ENCODE measurements around the gene WDR27. TPM values are rescaled to one million over a fixed set of nuclear protein-coding genes. Genes with fewer than 3 reads are reported as not detected.
"Not testable (repeated sequence)": the region's sequence is repeated elsewhere in the genome, so short reads cannot be mapped to it uniquely, and the experiment has no call there.

The WDR27 gene
- total RNA-seq, 1 donor from 2014 or later: 16.8 TPM

- no peak overlapping the region for H3K4me3 ChIP-seq (ENCODE audit: low read depth, low read length)
- no peak for DNase-seq (ENCODE audit: low read depth)
- FAIRE-seq: no peak
- H3K27me3 ChIP-seq (ENCODE audit: control insufficient read depth, insufficient read depth, low read length): no peaks in the 10 kb centered on the region
- no peak for TF ChIP-seq CTCF (IDR thresholded peaks at IDR 0.05; ENCODE audit: insufficient read depth, low read length, severe bottlenecking)
- H3K36me3 ChIP-seq (ENCODE audit: control insufficient read depth, insufficient read depth, low read length): no peaks in the 10 kb centered on the region
Observed at GRCh38 chr6:169617562-169617961, 84.3 kb downstream of the WDR27 start.

GRCh38 chr6:169608609-169609008 is 93.2 kb downstream of the WDR27 start:
- H3K36me3 ChIP-seq (ENCODE audit: control insufficient read depth, insufficient read depth, low read length); H3K27me3 ChIP-seq (ENCODE audit: control insufficient read depth, insufficient read depth, low read length); FAIRE-seq; H3K4me3 ChIP-seq (ENCODE audit: low read depth, low read length); DNase-seq (ENCODE audit: low read depth): not testable (repeated sequence)

- Histone ChIP-seq H3K27me3 (ENCODE audit: control insufficient read depth, insufficient read depth, low read length) (no peaks in the 10 kb centered on the region), H3K4me3 (ENCODE audit: low read depth, low read length) (no peak overlapping the region), H3K36me3 (ENCODE audit: control insufficient read depth, insufficient read depth, low read length) (no peaks in the 10 kb centered on the region)
- no peak for DNase-seq (ENCODE audit: low read depth)
- FAIRE-seq: no peak
- no peak for TF ChIP-seq CTCF (IDR thresholded peaks at IDR 0.05; ENCODE audit: insufficient read depth, low read length, severe bottlenecking)
Observed at GRCh38 chr6:169604076-169604475, 97.8 kb downstream of the WDR27 start.

GRCh38 chr6:169601129-169601528 is 100.7 kb downstream of the WDR27 start:
- H3K27me3 ChIP-seq (ENCODE audit: control insufficient read depth, insufficient read depth, low read length); H3K4me3 ChIP-seq (ENCODE audit: low read depth, low read length); FAIRE-seq; H3K36me3 ChIP-seq (ENCODE audit: control insufficient read depth, insufficient read depth, low read length); DNase-seq (ENCODE audit: low read depth): not testable (repeated sequence)

GRCh38 chr6:169592558-169592957 is 109.3 kb downstream of the WDR27 start:
- Histone ChIP-seq H3K36me3 (ENCODE audit: control insufficient read depth, insufficient read depth, low read length) (no peaks in the 10 kb centered on the region), H3K4me3 (ENCODE audit: low read depth, low read length) (no peak overlapping the region), H3K27me3 (ENCODE audit: control insufficient read depth, insufficient read depth, low read length) (no peaks in the 10 kb centered on the region)
- FAIRE-seq: no peak
- peak; percentile 29 for DNase-seq (ENCODE audit: low read depth)
- no peak for TF ChIP-seq CTCF (IDR thresholded peaks at IDR 0.05; ENCODE audit: insufficient read depth, low read length, severe bottlenecking)

GRCh38 chr6:169591616-169592015 is 110.2 kb downstream of the WDR27 start:
- Histone ChIP-seq H3K27me3 (ENCODE audit: control insufficient read depth, insufficient read depth, low read length) (no peaks in the 10 kb centered on the region), H3K4me3 (ENCODE audit: low read depth, low read length) (no peak overlapping the region), H3K36me3 (ENCODE audit: control insufficient read depth, insufficient read depth, low read length) (no peaks in the 10 kb centered on the region)
- no peak for TF ChIP-seq CTCF (IDR thresholded peaks at IDR 0.05; ENCODE audit: insufficient read depth, low read length, severe bottlenecking)
- no peak for FAIRE-seq
- no peak for DNase-seq (ENCODE audit: low read depth)

- TF ChIP-seq CTCF (IDR thresholded peaks at IDR 0.05; ENCODE audit: insufficient read depth, low read length, severe bottlenecking): no peak
- no peaks in the 10 kb centered on the region for H3K36me3 ChIP-seq (ENCODE audit: control insufficient read depth, insufficient read depth, low read length)
Observed at GRCh38 chr6:169590376-169590939, 111.4 kb downstream of the WDR27 start.

More at GRCh38 chr6:169590376-169590939, 111.4 kb downstream of the WDR27 start:
- H3K27me3 ChIP-seq (ENCODE audit: control insufficient read depth, insufficient read depth, low read length): no peaks in the 10 kb centered on the region
- FAIRE-seq: no peak
- H3K4me3 ChIP-seq (ENCODE audit: low read depth, low read length): no peak overlapping the region
- DNase-seq (ENCODE audit: low read depth): no peak
